ENCODE results near the gene MAFG. TPM values are rescaled to one million over a fixed set of nuclear protein-coding genes. Genes with fewer than 3 reads are reported as not detected.
A peak's percentile ranks its signal among the peaks of the same experiment; 100 is the strongest.

Gene MAFG
- total and polyA plus RNA-seq, 2 of the 13 experiments (the other 11 are each of a cell fraction or from before 2014, with no cell fraction given) = 14.5 to 20.0 TPM

DNA sequence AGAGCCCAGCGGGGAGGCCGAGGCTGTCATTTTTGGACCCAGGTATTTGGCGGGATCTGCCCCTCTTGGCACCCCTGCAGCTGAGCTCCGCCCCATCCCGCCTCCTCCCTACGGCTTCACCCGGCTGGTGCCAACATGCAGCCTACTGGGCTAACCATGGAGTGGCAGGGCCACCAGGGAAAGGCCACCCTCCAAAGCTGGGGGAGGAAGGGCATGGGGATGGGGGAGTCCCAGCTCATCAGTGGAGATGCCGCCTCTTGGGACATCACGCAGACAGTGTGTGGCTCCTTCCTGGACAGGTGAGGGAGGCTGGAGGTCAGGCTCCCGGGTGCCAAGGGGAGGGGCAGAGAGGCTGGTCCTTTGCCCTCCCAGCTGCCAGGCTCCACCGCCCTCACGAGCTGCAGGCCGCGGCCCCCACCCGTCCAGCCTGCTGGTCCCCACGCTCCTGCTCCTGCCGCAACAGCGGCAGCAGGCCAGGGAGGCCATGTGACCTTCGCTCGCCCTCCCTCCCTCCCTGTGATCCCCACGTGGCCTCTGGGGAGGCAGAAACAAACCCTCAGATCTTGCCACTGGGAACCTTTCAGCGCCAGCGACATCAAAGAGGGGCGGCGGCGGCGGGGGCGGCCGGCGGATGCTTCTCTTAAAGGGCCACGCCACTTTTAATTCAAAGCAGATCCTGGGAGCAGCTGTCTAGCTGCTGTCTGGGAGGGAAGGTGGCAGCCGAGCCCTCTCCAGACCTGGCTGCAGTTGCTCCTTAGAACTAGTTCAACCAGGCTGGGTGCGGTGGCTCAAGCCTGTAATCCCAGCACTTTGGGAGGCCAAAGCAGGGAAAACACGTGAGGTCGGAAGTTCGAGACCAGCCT, 40.2 kb upstream of the MAFG start (continued):
- TF ChIP-seq, protein P1, sequence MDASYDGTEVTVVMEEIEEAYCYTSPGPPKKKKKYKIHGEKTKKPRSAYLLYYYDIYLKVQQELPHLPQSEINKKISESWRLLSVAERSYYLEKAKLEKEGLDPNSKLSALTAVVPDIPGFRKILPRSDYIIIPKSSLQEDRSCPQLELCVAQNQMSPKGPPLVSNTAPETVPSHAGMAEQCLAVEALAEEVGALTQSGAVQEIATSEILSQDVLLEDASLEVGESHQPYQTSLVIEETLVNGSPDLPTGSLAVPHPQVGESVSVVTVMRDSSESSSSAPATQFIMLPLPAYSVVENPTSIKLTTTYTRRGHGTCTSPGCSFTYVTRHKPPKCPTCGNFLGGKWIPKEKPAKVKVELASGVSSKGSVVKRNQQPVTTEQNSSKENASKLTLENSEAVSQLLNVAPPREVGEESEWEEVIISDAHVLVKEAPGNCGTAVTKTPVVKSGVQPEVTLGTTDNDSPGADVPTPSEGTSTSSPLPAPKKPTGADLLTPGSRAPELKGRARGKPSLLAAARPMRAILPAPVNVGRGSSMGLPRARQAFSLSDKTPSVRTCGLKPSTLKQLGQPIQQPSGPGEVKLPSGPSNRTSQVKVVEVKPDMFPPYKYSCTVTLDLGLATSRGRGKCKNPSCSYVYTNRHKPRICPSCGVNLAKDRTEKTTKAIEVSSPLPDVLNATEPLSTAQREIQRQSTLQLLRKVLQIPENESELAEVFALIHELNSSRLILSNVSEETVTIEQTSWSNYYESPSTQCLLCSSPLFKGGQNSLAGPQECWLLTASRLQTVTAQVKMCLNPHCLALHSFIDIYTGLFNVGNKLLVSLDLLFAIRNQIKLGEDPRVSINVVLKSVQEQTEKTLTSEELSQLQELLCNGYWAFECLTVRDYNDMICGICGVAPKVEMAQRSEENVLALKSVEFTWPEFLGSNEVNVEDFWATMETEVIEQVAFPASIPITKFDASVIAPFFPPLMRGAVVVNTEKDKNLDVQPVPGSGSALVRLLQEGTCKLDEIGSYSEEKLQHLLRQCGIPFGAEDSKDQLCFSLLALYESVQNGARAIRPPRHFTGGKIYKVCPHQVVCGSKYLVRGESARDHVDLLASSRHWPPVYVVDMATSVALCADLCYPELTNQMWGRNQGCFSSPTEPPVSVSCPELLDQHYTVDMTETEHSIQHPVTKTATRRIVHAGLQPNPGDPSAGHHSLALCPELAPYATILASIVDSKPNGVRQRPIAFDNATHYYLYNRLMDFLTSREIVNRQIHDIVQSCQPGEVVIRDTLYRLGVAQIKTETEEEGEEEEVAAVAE (CRISPR knock-in tag; IDR thresholded peaks at IDR 0.05; ENCODE audit: borderline replicate concordance) = 0 out of 2 replicates have a peak, but pooled peaks have one; percentile 58
- TF ChIP-seq RFX3 (CRISPR knock-in tag; IDR thresholded peaks at IDR 0.05) (0 out of 2 replicates have a peak, but pooled peaks have one; percentile 10), ZNF17 (CRISPR knock-in tag; IDR thresholded peaks at IDR 0.05) (no peak), SMAD3 (CRISPR knock-in tag; IDR thresholded peaks at IDR 0.05) (no peak; the same call in 1 of the 2 replicates), ZNF142 (CRISPR knock-in tag; IDR thresholded peaks at IDR 0.05) (peak; percentile 69; the same call in 1 of the 2 replicates), NRL (CRISPR knock-in tag; IDR thresholded peaks at IDR 0.05; ENCODE audit: borderline replicate concordance) (0 out of 2 replicates have a peak, but pooled peaks have one; percentile 30), ZFP90 (CRISPR knock-in tag; IDR thresholded peaks at IDR 0.05; ENCODE audit: borderline replicate concordance) (peak; percentile 85; the same call in 1 of the 2 replicates), HNRNPLL (IDR thresholded peaks at IDR 0.05; ENCODE audit: low read depth, low read length, poor library complexity, severe bottlenecking) (no peak), ZNF451 (CRISPR knock-in tag; IDR thresholded peaks at IDR 0.05) (peak; percentile 93; the same call in 1 of the 2 replicates), TRIM24 (CRISPR knock-in tag; IDR thresholded peaks at IDR 0.05) (no peak; the same call in 1 of the 2 replicates), ZNF160 (CRISPR knock-in tag; IDR thresholded peaks at IDR 0.05) (peak; percentile 26; the same call in 1 of the 2 replicates), ZNF337 (CRISPR knock-in tag; IDR thresholded peaks at IDR 0.05; ENCODE audit: borderline replicate concordance, low read depth) (0 out of 2 replicates have a peak, but pooled peaks have one; percentile 38)

All from HepG2 (cell line).